HG02884 (cell line): ENCODE results near the gene COX19.

ENCODE experiments used
- ATAC-seq: cut with Tn5 transposase; IDR thresholded peaks from one replicate; pipeline ENCODE4 v1.9.1; 2021; ENCODE audit warnings: mild to moderate bottlenecking, moderate library complexity; ENCODE audit not compliant: unreplicated experiment

COX19 gene

DNA sequence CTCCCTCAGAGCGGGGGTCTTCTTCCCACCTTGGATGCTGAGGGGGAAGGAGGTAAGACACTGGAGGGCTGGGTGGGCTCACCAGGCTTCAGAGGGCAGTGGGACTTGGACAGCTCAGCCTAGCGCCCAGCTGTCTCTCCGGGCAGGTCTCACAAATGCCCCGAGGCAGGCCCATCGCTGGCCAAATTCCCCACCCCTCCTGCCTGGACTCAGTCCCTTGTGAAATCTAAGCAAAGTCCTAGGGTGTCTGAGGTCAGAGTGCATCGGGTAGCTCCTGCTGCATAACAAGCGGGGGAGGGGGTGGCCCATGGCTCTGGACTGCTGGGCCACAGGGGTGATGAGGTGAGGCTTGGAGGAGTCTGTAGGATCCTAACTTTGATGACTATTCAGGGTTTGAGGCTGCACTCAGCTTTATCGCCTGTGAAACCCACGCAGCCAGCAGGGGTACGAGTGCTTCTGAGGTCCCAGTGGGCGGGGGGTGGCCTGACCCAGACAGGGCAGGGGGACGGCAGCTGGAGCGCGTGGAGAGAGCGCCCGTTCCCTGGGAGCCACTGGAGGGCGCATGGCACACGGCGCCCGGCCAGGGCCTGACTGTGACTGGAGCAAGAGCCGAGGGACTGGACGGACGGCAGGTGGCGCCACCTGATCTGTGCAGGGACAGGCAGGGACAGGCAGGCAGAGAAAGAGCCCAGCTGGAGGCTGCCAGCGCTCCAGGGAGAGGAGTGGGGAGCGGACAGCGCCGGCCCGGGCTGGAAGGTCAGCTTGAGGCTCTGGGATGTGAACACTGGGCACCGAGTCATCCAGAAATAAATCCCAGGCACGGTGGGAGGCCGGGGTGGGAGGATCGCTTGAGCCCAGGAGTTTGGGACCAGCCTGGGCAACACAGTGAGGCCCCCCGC is 17.6 kb upstream of the COX19 start:
- peak; percentile 89 for ATAC-seq

DNA sequence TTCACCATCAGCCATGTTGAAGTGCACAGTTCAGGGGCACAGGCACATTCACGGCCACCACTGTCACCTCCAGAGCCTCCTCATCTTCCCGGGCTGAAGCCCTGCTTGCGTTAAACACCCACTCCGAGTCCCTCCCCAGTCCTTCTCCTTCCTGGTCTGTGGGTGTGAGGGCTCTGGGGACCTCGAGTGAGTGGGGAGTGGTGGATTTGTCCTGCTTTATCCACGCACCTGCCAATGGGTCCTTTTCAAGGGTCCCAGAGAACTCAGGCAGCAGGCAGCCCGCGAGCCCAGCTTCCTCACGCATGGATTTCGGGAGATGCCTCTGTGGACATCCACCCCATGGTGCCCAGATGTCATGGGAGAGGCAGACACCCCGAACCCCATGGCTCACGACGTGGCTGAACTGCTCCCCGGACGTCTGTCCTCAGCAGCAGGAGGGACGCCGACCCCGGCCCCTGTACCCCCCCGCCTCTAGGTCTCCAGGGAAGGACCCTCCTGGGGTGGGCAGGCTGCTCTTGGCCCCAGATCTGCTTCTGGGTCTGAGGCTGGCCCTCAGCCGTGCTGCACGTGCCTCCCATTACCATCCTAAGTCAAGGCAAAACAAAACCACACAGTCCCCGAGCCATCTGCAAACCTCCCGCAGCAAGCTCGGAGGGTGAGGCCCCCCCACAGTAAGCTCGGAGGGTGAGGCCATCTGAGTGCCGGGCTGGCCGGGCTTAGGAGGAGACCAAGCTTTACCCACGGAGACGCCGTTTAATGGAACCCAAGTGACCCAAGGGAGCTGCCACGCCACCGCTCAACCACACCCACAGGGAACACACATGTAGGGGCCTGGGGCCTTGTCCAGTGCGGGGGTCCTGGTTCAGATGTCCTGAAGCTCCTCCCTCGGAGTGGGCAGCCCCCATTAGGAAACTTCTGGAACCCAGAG is 16.6 kb upstream of the COX19 start:
- no peak for ATAC-seq

DNA sequence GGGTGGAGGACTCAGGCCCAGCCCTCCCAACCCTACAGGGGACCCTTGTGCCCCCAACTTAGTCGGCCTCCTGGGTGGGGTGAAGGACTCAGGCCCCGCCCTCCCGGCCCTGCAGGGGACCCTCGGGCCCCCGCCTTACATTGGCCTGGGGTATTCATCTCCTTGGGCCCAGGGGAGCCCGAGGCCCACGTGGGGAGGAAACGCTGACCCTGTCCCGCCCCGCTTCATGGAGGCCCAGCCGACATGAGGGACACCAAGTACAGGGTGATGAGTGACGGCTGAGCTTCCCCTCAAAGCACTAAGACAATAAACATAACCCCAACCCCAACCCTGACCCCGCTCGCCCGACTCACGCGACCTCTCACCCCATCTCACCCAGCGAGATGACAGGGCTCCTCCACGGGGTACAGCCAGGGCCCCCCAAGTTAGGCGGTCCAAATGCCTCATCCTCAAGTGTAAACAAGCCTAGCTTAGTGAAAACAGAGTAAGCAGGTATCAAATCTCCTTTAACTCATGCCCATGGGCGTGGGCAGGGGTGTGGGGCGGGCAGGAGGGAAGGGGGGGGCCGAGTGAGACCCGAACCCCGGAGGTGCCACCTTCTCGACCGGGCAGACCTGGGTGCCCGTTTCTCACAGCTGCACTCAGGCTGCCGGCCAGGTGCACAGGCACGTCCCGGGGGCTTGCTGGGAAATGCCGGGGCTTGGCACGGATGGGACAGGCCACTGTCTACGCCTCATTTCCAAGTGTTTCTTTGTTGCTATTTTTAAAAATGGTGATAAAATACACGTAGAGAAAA is 15.8 kb upstream of the COX19 start:
- no peak for ATAC-seq

DNA sequence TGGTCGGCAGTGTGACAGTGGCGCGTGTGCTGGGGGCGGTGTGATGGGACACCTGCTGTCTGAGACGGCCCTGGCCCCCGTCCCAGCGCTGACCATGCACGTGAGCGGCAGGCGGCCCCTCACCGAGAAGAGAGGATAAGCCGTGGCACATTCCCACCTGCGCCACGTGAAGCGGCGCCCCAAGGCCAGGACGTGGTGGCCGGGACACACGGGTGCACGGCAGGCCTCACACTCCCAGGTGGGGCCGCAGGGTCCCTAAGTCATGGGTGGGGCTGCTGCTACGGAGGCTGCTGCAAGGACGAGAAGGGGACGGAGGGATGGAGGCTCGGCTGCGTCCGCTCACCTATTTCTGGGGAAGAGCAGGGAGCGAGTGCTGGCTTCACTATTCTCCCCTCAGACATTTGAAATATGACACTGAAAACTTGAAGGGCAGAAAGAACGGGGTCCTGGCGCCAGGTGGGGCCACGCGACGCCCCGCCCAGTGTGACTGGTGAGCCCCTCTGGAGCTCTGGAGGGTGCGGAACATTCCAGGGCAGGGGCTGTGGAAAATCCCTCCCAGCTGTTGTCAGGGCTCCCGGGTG is 15.1 kb upstream of the COX19 start:
- no peak for ATAC-seq

DNA sequence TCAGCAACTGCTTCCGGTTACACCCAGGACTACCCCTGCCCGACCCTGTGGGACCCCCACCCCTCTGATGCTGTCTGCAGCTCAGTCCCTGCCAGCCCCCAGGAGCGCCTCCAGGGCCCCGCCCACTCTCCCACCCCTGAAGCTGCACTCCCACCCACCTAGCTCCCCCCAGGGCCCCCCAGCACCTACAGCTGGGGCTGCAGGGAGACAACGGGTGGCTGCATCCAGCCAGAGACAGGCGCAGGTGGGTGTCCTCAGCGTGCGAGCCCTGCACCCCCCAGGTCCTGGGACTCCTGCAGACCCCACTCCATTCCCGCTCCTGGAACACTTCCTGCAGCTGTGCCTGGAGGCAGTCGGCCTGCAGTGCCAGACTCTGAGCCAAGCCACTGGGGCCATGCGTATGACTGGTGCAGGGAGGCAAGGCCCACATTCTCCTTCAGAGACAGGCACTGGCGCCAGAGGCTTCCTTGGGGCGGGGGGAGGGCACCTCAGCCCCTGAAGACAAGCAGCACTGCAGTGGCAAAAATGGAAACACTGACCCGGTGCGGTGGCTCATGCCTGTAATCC is 13.7 kb upstream of the COX19 start:
- ATAC-seq, result no peak

DNA sequence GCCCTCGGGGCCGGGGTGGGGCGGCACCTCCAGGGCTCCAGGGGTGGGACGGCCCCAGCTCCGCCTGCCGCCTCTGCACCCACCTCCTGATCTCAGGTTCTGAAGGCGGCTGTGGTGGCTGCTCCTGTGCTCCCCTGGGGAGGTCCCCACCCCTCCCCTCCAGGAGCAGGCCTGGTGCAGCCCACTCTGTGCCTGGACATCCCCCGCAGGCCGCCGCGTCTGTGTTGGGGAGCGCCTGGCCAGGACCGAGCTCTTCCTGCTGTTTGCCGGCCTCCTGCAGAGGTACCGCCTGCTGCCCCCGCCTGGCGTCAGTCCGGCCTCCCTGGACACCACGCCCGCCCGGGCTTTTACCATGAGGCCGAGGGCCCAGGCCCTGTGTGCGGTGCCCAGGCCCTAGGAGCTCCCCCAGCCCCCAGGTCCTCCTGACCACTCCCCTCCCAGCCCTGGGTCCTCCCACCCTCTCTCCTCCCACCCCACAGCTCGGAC is 13.1 kb upstream of the COX19 start:
- ATAC-seq, result no peak

DNA sequence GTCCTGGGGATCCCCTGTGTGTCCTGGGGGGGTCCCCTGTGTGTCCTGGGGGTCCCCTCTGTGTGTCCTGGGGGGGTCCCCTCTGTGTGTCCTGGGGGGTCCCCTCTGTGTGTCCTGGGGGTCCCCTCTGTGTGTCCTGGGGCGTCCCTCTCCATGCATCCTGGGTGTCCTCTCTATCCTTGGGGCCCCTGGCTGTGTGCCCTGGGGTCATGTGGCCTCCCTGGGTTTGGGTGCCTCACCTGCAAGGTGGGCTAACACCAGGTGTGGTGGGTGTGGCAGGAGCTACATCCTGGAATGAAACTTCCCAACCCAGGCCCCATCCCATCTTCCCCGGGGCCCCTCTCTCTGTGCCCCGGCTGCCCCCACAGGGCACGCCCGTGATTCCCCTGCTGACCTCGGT is 12.6 kb upstream of the COX19 start:
- no peak for ATAC-seq

DNA sequence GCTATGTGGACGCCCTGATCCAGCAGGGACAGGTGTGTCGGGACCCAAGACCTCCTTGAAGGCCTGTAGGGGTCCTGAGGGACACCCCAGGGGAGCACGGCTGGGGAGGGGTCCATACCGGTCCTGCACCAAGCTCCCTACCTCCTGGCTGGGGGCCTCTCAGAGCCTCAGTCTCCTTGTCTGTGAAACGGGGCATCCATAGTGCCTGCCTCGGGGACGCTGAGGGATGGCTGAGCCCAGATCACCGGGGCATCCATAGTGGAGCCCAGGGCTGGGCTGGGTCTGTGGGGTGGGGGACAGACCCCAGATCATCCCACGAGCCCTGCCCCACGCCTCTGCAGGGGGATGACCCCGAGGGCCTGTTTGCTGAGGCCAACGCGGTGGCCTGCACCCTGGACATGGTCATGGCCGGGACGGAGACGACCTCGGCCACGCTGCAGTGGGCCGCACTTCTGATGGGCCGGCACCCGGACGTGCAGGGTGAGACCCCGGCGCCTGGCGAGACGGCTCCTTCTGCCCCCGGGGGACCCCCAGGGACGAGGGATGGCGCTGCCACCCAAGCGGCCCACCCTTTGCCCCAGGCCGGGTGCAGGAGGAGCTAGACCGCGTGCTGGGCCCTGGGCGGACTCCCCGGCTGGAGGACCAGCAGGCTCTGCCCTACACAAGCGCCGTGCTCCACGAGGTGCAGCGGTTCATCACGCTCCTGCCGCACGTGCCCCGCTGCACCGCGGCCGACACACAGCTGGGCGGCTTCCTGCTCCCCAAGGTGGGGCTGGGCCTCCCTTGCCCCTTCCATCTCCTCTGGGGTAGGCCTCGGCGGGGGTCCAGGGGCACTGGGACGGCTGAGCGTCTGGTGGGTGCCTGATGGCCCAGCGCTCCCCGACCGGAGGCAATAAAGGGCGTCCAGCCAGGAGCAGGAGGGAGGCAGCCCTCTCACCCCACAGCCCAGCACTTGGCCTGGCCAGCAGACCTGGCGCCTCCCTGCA is 11.7 kb upstream of the COX19 start:
- ATAC-seq, result no peak

DNA sequence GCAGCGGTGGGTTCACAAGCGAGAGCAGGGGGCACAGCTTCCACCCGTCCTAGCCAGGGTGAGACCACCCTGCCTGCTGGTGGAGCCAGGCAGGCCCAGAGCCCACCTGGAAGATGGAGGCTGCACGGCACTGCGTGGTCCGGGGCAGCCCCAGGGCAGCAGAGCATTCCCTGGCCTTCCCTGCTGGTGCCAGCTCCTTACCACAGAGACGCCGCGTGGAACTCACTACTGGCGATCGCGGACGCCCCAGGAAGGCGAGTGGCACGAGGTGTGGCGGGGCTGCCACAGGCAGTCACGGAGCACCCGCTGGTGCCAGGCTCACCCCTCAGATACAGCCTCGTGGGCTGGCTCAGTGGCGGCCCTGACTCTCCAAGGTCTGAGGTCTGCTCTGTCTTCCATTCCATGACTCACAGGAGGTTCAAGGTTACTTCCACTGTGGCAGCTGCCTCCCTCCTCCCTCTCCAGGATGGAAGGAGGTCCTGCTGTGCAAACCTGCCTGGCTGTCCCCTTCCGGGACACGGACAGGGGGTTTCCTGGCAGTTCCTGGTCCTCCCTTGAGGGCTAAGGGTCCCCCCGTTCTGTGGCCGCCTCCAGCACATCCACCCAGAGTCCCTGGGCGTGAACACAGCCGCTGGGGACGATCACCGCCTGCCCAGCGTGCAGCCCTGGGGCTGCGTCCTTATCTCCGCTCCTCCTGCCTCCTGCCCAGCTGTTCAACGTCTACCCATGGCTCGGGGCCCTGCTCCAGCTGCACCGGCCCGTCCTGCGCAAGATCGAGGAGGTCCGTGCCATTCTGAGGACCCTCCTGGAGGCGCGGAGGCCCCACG is 10.8 kb upstream of the COX19 start:
- ATAC-seq, result no peak

DNA sequence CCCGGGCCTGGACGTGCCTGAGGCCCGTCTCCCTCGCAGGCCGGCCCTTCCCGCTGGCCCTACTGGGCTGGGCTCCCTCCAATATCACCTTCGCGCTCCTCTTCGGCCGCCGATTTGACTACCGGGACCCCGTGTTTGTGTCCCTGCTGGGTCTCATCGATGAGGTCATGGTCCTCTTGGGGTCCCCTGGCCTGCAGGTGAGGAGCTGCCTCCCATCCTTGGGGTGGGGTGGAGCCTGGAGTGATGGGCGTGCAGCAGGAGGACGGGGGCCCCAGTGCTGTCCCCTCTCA is 9.7 kb upstream of the COX19 start:
- no peak for ATAC-seq

DNA sequence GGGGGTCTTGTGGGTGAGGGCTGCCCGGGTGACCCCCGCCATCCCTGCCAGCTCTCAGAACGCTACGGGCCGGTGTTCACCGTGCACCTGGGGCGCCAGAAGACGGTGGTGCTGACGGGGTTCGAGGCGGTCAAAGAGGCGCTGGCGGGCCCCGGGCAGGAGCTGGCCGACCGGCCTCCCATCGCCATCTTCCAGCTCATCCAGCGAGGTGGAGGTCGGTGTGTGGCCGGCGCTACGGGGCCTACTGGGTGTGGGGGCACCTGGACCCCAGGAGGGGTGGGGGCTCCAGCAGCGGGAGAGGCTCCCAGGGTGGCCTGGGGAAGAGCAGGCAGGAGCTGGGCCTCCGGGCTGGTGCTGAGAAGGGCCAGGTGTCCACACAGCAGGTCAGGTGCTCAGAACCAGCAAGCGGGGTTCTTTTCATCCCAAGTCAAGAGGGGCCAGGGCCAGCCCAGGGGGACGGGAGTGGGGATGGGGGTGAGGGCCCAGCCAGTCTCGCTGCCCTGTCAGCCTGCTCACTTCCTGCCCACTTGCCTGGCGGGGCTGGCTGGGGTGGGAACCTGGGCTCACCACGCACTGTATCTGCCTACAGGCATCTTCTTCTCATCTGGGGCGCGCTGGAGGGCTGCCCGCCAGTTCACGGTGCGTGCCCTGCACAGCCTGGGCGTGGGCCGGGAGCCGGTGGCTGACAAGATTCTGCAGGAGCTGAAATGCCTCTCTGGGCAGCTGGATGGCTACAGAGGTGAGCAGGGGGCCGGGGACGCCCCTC is 9.2 kb upstream of the COX19 start:
- no peak for ATAC-seq

DNA sequence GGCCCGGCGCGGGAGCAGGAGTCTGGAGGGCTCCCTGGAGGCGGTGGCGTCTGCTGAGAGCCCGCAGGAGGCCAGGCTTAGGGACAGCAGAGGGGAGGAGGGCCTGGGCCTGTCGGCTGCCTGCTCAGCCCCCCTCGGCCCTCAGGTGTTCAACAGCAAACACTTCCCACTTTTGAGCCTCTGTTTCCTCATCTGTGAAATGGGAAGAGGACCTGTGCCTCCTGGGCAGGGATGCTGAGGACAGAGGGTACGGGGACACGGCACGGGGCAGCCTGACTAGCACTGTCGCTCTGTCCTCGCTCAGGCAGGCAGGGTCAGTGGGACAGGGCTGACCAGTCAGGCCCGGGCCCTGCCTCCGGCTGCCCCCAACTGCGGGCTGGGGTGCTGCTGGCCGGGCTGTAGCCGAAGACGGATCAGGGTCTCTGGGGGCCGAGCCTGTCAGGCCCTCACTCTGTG is 8.3 kb upstream of the COX19 start:
- no peak for ATAC-seq

DNA sequence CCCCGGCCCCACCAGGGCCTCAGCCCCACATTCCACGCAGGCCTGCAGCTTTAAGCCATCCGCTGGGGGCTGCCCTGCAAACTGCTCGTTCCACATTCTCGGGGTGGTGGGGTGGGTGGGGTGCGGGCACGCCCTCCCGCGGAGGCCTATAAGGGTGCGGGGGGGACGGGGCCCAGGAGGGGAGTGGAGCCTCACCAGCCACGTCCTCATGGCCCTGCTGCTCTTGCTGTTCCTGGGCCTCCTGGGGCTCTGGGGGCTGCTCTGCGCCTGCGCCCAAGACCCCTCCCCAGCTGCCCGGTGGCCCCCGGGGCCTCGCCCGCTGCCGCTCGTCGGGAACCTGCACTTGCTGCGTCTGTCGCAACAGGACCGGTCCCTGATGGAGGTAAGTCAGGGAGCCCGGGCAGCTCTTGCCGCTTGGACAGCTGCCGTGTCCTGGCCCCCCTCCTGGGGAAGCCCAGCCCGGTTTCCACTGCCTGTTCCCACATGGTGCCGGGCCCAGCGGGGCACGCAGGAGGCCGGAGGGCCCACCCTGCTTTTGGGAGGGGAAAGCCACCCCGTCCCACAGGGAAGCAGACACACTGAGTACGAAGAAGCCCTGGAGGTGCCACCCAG is 7.8 kb upstream of the COX19 start, which contains the start of gene CYP2W1:
Gene CYP2W1, plus strand, starts transcription at position 178 of the 612 bp plus-strand sequence. Its CDS starts 31 bp downstream, at position 209.
- no peak for ATAC-seq

DNA sequence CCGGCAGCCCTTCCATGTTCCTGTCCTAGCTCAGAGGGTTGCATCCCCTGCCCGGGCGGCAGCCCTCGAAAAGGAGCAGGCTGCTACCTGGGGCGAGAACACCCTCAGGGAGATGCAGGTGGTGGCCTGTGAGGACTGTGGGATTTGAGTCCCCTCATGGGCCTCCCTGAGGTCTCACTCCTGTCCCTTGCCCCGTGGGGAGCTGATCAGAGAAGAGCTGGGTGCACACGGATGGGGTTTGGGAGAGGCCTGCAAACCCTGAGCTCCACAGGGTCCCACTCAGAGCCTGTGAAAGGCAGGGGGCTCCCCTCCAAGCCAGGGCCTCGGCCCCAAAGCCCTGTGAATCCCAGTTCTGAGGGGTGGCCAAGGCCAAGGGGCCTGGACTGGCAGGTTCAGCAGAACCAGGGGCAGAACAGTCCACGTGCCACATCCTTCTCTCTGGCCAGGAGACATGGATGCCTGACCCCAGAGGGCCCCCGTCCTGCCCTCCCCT is 7.2 kb upstream of the COX19 start:
- no peak for ATAC-seq

DNA sequence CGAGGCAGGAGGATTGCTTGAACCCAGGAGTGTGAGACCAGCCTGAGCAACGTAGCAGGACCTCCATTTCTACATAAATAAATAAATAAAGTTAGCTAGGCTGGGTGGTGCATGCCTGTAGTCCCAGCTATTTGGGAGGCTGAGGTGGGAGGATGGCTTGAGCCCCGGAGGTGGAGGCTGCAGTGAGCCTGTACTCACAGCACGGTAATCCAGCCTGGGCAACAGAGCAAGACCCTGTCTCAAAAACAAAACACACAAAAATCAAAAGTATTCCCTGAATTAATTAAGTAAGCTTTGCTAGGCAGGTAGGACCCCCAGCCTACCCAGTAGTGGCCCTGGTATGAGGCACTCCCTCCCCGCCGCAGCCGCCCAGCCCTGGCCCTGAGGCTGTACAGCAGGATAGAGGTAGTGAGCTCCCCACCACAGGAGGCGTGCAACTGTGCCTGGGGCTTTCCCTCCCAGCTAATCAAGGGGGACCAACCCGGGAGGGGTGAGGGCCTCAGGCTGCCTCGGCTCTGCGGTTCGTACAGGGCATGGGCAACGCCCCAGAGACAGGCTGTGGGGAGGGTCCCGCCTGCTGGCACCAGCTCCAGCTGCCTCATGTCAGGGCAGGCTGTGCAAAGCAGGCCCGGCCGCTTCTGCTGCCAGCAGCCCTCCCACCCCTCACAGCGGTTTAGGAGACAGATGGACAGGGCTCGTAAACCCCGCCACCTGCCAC is 6.6 kb upstream of the COX19 start:
- no peak for ATAC-seq

DNA sequence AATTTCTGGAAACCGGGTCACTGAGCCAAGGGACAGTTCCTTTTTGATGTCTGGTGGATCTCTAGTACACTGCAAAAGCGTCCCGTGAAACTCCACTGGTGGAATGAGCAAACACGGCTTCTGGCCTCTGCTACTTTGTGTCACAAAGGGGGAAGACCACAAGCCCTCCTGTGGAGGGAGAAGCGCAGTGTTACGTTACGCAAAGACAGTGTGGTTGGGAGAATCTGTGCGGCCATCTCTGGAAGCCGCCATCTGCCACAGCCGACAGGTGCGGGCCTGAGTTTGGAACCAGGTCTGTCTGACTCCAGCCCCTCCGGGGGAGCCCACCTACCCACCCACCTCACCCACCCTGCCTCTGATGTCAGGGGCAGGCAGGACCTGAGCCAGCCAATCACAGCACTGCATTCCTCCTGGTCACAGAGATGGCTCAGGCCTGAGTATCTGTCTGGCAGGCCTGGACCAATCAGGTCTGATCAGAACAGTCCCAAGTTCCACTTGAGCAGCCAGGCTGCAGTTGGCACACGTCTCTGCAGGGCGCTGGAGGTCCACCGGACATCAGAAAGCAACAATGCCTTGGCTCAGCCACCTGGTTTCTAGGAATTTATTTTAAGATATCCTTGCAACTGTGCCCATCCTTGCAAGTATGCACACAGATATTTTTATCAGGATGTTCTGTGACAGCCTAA is 4.7 kb upstream of the COX19 start:
- no peak for ATAC-seq
